HG02885 (cell line): ENCODE measurements around the gene IPO13.

Experiments used
- ATAC-seq: cut with Tn5 transposase; IDR thresholded peaks from one replicate; pipeline ENCODE4 v1.9.1; 2021; ENCODE audit warnings: mild to moderate bottlenecking; ENCODE audit not compliant: unreplicated experiment, poor library complexity

The IPO13 gene

GRCh38 chr1:43925846-43926245 is 20.9 kb upstream of the IPO13 start:
- no peak for ATAC-seq

- no peak for ATAC-seq
Measured at GRCh38 chr1:43930168-43930948, 16.4 kb upstream of the IPO13 start.

- no peak for ATAC-seq
Measured at GRCh38 chr1:43930949-43931275, 15.8 kb upstream of the IPO13 start.

GRCh38 chr1:43931711-43932660 is 14.8 kb upstream of the IPO13 start:
- no peak for ATAC-seq

GRCh38 chr1:43932786-43933385 is 13.9 kb upstream of the IPO13 start:
- ATAC-seq, result no peak

- no peak for ATAC-seq
Measured at GRCh38 chr1:43933386-43934100, 13.2 kb upstream of the IPO13 start, which contains the start of gene ARTN. Gene ARTN, plus strand, starts transcription at chr1:43933801. Its CDS starts 1,856 bp downstream, at chr1:43935657.

- ATAC-seq, result no peak
Measured at GRCh38 chr1:43934101-43934985, 12.4 kb upstream of the IPO13 start.

- ATAC-seq, result no peak
Measured at GRCh38 chr1:43934986-43935324, 11.8 kb upstream of the IPO13 start.

- ATAC-seq, result no peak
Measured at GRCh38 chr1:43935711-43936427, 10.9 kb upstream of the IPO13 start.

GRCh38 chr1:43936431-43937151 is 10.2 kb upstream of the IPO13 start:
- ATAC-seq, result no peak

- ATAC-seq, result no peak
Measured at GRCh38 chr1:43937179-43937865, 9.4 kb upstream of the IPO13 start.

GRCh38 chr1:43938383-43938782 is 8.4 kb upstream of the IPO13 start:
- ATAC-seq, result no peak

GRCh38 chr1:43938892-43939587 is 7.7 kb upstream of the IPO13 start:
- no peak for ATAC-seq

GRCh38 chr1:43942411-43942810 is 4.3 kb upstream of the IPO13 start:
- no peak for ATAC-seq

- ATAC-seq, result no peak
Measured at GRCh38 chr1:43944860-43945259, 1.9 kb upstream of the IPO13 start.

GRCh38 chr1:43945674-43946235 is 995 bp upstream of the IPO13 start:
- no peak for ATAC-seq
